EL (cell line): ENCODE results near the gene EPB41L3.
"Not testable (repeated sequence)": the region's sequence is repeated elsewhere in the genome, so short reads cannot be mapped to it uniquely, and the experiment has no call there.

Source experiments
- DNase-seq: peaks from one replicate; pipeline ENCODE4 v3.0.0-alpha.2; 2016

EPB41L3 gene

GRCh38 chr18:5529471-5529870, 14.3 kb downstream of the EPB41L3 start:
- DNase-seq = no peak

- no peak for DNase-seq
These were observed 16.2 kb downstream of the EPB41L3 start for GRCh38 chr18:5527603-5528002.

- DNase-seq = no peak
These were observed 19.1 kb downstream of the EPB41L3 start for GRCh38 chr18:5524660-5525059.

GRCh38 chr18:5521000-5521399, 22.8 kb downstream of the EPB41L3 start:
- DNase-seq = no peak

GRCh38 chr18:5520464-5520863, 23.3 kb downstream of the EPB41L3 start:
- no peak for DNase-seq

- no peak for DNase-seq
These were observed 24.1 kb downstream of the EPB41L3 start for GRCh38 chr18:5519448-5520298.

GRCh38 chr18:5518899-5519371, 24.9 kb downstream of the EPB41L3 start:
- DNase-seq = no peak

- DNase-seq = no peak
These were observed 25.5 kb downstream of the EPB41L3 start for GRCh38 chr18:5518179-5518770.

- DNase-seq = no peak
These were observed 27.0 kb downstream of the EPB41L3 start for GRCh38 chr18:5516841-5517240.

GRCh38 chr18:5515011-5515784, 28.6 kb downstream of the EPB41L3 start:
- no peak for DNase-seq

GRCh38 chr18:5513947-5514346, 29.9 kb downstream of the EPB41L3 start:
- DNase-seq = no peak

GRCh38 chr18:5512176-5512575, 31.6 kb downstream of the EPB41L3 start:
- DNase-seq = no peak

- DNase-seq = not testable (repeated sequence)
These were observed 32.3 kb downstream of the EPB41L3 start for GRCh38 chr18:5511541-5511940.

GRCh38 chr18:5510135-5510846, 33.5 kb downstream of the EPB41L3 start:
- DNase-seq = no peak

GRCh38 chr18:5508821-5509220, 35.0 kb downstream of the EPB41L3 start:
- no peak for DNase-seq

- DNase-seq = no peak
These were observed 36.0 kb downstream of the EPB41L3 start for GRCh38 chr18:5507756-5508155.

GRCh38 chr18:5506174-5506573, 37.6 kb downstream of the EPB41L3 start:
- no peak for DNase-seq

GRCh38 chr18:5503740-5504139, 40.1 kb downstream of the EPB41L3 start:
- no peak for DNase-seq

- DNase-seq = no peak
These were observed 43.4 kb downstream of the EPB41L3 start for GRCh38 chr18:5500158-5500939.

- DNase-seq = no peak
These were observed 45.3 kb downstream of the EPB41L3 start for GRCh38 chr18:5498452-5498851.

GRCh38 chr18:5496305-5496704, 47.5 kb downstream of the EPB41L3 start:
- DNase-seq = no peak
